ENCODE data around the gene SH2B2. TPM values are rescaled to one million over a fixed set of nuclear protein-coding genes. Genes with fewer than 3 reads are reported as not detected.

The SH2B2 gene
- total RNA-seq, 4 donors from 2014 or later, result 32.7 to 62.0 (median 43.5) TPM

- intact Hi-C loops (cut with DNase I; ENCODE audit: low total_unique reads), result no loop called here
Measured at GRCh38 chr7:102261451-102261850, 25.2 kb upstream of the SH2B2 start.

GRCh38 chr7:102262546-102262945, 24.1 kb upstream of the SH2B2 start:
- no peak for ATAC-seq
- Histone ChIP-seq H3K4me3 (no peak overlapping the region), H3K36me3 (no peaks in the 10 kb centered on the region), H3K9me3 (no peaks in the 10 kb centered on the region), H3K27me3 (no peaks in the 10 kb centered on the region), H3K4me1 (no peaks in the 10 kb centered on the region), H3K27ac (no peak overlapping the region)
- TF ChIP-seq POLR2A (IDR thresholded peaks at IDR 0.05) (no peak), CTCF (IDR thresholded peaks at IDR 0.05 in 4 of 5, conservative IDR thresholded peaks at IDR 0.05 in 1 of 5) (no peak)
- in situ Hi-C loops (cut with MboI; ENCODE audit: low sequenced_read_pairs in 4 of 4), result loop anchor here in 2 of 4 donors (25.0 kb wide), 1 partner anchor 575 kb away; no protein-coding TSS in a partner anchor
- DNase-seq, result no peak
- intact Hi-C loops (cut with DNase I; ENCODE audit: low total_unique reads), result no loop called here

More at GRCh38 chr7:102261451-102261850, 25.2 kb upstream of the SH2B2 start:
- H3K4me1 ChIP-seq, result no peaks in the 10 kb centered on the region
- no peaks in the 10 kb centered on the region for H3K27me3 ChIP-seq
- no peaks in the 10 kb centered on the region for H3K36me3 ChIP-seq
- ATAC-seq (no peak), DNase-seq (no peak)
- H3K4me3 ChIP-seq, result no peak overlapping the region
- no peaks in the 10 kb centered on the region for H3K9me3 ChIP-seq
- in situ Hi-C loops (cut with MboI; ENCODE audit: low sequenced_read_pairs in 4 of 4), result loop anchor here in 2 of 4 donors (25.0 kb wide), 1 partner anchor 574 kb away; no protein-coding TSS in a partner anchor
- no peak overlapping the region for H3K27ac ChIP-seq
- TF ChIP-seq CTCF (IDR thresholded peaks at IDR 0.05 in 4 of 5, conservative IDR thresholded peaks at IDR 0.05 in 1 of 5) (no peak), POLR2A (IDR thresholded peaks at IDR 0.05) (no peak)

GRCh38 chr7:102264367-102264891, 22.2 kb upstream of the SH2B2 start:
- H3K27ac ChIP-seq, result no peak overlapping the region
- no peaks in the 10 kb centered on the region for H3K9me3 ChIP-seq
- TF ChIP-seq CTCF (IDR thresholded peaks at IDR 0.05 in 4 of 5, conservative IDR thresholded peaks at IDR 0.05 in 1 of 5) (no peak), POLR2A (IDR thresholded peaks at IDR 0.05) (no peak)
- in situ Hi-C loops (cut with MboI; ENCODE audit: low sequenced_read_pairs in 4 of 4), result loop anchor here in 2 of 4 donors (25.0 kb wide), 1 partner anchor 577 kb away; no protein-coding TSS in a partner anchor
- no peaks in the 10 kb centered on the region for H3K27me3 ChIP-seq
- intact Hi-C loops (cut with DNase I; ENCODE audit: low total_unique reads), result no loop called here
- no peaks in the 10 kb centered on the region for H3K4me1 ChIP-seq
- H3K4me3 ChIP-seq, result no peak overlapping the region
- DNase-seq (no peak), ATAC-seq (no peak)
- H3K36me3 ChIP-seq, result no peaks in the 10 kb centered on the region

- DNase-seq (no peak), ATAC-seq (no peak)
- no peaks in the 10 kb centered on the region for H3K27me3 ChIP-seq
- H3K4me1 ChIP-seq, result no peaks in the 10 kb centered on the region
- no peaks in the 10 kb centered on the region for H3K9me3 ChIP-seq
- no peak for TF ChIP-seq POLR2A (IDR thresholded peaks at IDR 0.05)
- no peak for TF ChIP-seq CTCF (IDR thresholded peaks at IDR 0.05 in 4 of 5, conservative IDR thresholded peaks at IDR 0.05 in 1 of 5)
- no peak overlapping the region for H3K27ac ChIP-seq
- H3K36me3 ChIP-seq, result no peaks in the 10 kb centered on the region
- in situ Hi-C loops (cut with MboI; ENCODE audit: low sequenced_read_pairs in 4 of 4), result loop anchor here in 3 of 4 donors (5.0 to 25.0 kb wide), 2 partner anchors 579 to 724 kb away; no protein-coding TSS in a partner anchor
- H3K4me3 ChIP-seq, result no peak overlapping the region
- intact Hi-C loops (cut with DNase I; ENCODE audit: low total_unique reads), result no loop called here
Measured at GRCh38 chr7:102266541-102266940, 20.1 kb upstream of the SH2B2 start.

Measured in gastrocnemius medialis (tissue), 4 donors.